ENCODE measurements around the gene CCDC175.

Gene CCDC175

GRCh38 chr14:59458486-59458885 is 118.1 kb downstream of the CCDC175 start:
- Histone ChIP-seq H3K27ac (replicated peaks) (no peak overlapping the region), H3K4me3 (replicated peaks; ENCODE audit: insufficient read depth, low read length) (no peak overlapping the region), H3K27me3 (ENCODE audit: insufficient read depth, poor library complexity, severe bottlenecking) (no peaks in the 10 kb centered on the region)
- no peak for DNase-seq (ENCODE audit: low read depth in 1 of 2, low spot score in 1 of 2)
- TF ChIP-seq REST (IDR thresholded peaks at IDR 0.05; ENCODE audit: insufficient replicate concordance, low read depth) = no peak
- TF ChIP-seq GABPA (IDR thresholded peaks at IDR 0.05; ENCODE audit: low read depth) = no peak
- TF ChIP-seq POLR2AphosphoS5 (IDR thresholded peaks at IDR 0.05; ENCODE audit: low read depth) = no peak
- no peak for TF ChIP-seq CTCF (IDR thresholded peaks at IDR 0.05; ENCODE audit: insufficient read depth, low read length)
- no peak for TF ChIP-seq SPI1 (IDR thresholded peaks at IDR 0.05; ENCODE audit: borderline replicate concordance, low read depth)

- H3K4me3 ChIP-seq (replicated peaks; ENCODE audit: insufficient read depth, low read length) = no peak overlapping the region
- DNase-seq (ENCODE audit: low read depth in 1 of 2, low spot score in 1 of 2) = no peak
- no peak overlapping the region for H3K27ac ChIP-seq (replicated peaks)
- no peaks in the 10 kb centered on the region for H3K27me3 ChIP-seq (ENCODE audit: insufficient read depth, poor library complexity, severe bottlenecking)
- TF ChIP-seq SPI1 (IDR thresholded peaks at IDR 0.05; ENCODE audit: borderline replicate concordance, low read depth) = no peak
These were observed 121.2 kb downstream of the CCDC175 start for GRCh38 chr14:59455411-59455810.

Data from HL-60 (cell line).